ENCODE data around the gene OSBPL8.

GRCh38 chr12:76544601-76545261, 14.8 kb downstream of the OSBPL8 start:
- TF ChIP-seq CTCF (conservative IDR thresholded peaks at IDR 0.05 in 1 of 2, IDR thresholded peaks at IDR 0.05 in 1 of 2; ENCODE audit: low read depth in 1 of 2, low read length in 2 of 2) (no peak), EZH2 (IDR thresholded peaks at IDR 0.05; ENCODE audit: low read length, missing control alignments) (no peak)
